Neural cell (in vitro differentiated cells): ENCODE results near the gene MYL12A. TPM values are rescaled to one million over a fixed set of nuclear protein-coding genes. Genes with fewer than 3 reads are reported as not detected.

Source experiments
- H2AFZ ChIP-seq: fragments of 200-600, 300-800 bp; sonication (generic), shearing (Covaris generic); 2 replicates; pipeline ENCODE4 v1.6.0; 2014; ENCODE audit warnings: low read depth, mild to moderate bottlenecking, antibody characterized with exemption, low read length, moderate library complexity
- H3F3A ChIP-seq: fragments of 200-600 bp; shearing (Covaris generic); 2 replicates; pipeline ENCODE4 v1.6.1; 2016; ENCODE audit warnings: mild to moderate bottlenecking, moderate library complexity, mixed read lengths, antibody characterized with exemption, low read length; ENCODE audit not compliant: insufficient read depth, poor library complexity, severe bottlenecking
- H3K27ac ChIP-seq: fragments of 200-600, 300-800 bp; sonication (generic), shearing (Covaris generic); 2 replicates; pipeline ENCODE4 v1.5.1; 2014; ENCODE audit warnings: mild to moderate bottlenecking, low read length, moderate library complexity
- H3K27me3 ChIP-seq: fragments of 300-800, 200-600 bp; sonication (generic), shearing (Covaris generic); 2 replicates; pipeline ENCODE4 v1.6.0; 2014; ENCODE audit warnings: mild to moderate bottlenecking, low read depth, low read length, moderate library complexity; ENCODE audit not compliant: insufficient read depth
- H3K36me3 ChIP-seq: fragments of 300-800, 200-600 bp; sonication (generic), shearing (Covaris generic); 2 replicates; pipeline ENCODE4 v1.5.1; 2014; ENCODE audit warnings: mild to moderate bottlenecking, antibody characterized with exemption, low read length, moderate library complexity; ENCODE audit not compliant: insufficient read depth
- H3K4me2 ChIP-seq: fragments of 300-800, 200-600 bp; sonication (generic), shearing (Covaris generic); 2 replicates; pipeline ENCODE4 v1.6.0; 2014; ENCODE audit warnings: mild to moderate bottlenecking, low read length
- H3K4me3 ChIP-seq: fragments of 300-800, 200-600 bp; sonication (generic), shearing (Covaris generic); 2 replicates; pipeline ENCODE4 v1.5.1; 2014; ENCODE audit warnings: mild to moderate bottlenecking, low read length, moderate library complexity
- H3K79me2 ChIP-seq: fragments of 200-600 bp; shearing (Covaris generic); replicated peaks from 2 replicates; pipeline ENCODE4 v1.6.0; 2014; ENCODE audit warnings: mild to moderate bottlenecking, low read length, moderate library complexity; ENCODE audit not compliant: insufficient read depth
- H3K9ac ChIP-seq: fragments of 300-800, 200-600 bp; sonication (generic), shearing (Covaris generic); 2 replicates; pipeline ENCODE4 v1.6.1; 2016; ENCODE audit warnings: mild to moderate bottlenecking, low read length, mixed read lengths
- H3K9me2 ChIP-seq: fragments of 200-600 bp; shearing (Covaris generic); 2 replicates; pipeline ENCODE4 v1.6.1; 2016; ENCODE audit warnings: mild to moderate bottlenecking, low read length, mixed read lengths; ENCODE audit not compliant: insufficient read depth
- H3K9me3 ChIP-seq: fragments of 200-600, 300-800 bp; sonication (generic), shearing (Covaris generic); 2 replicates; pipeline ENCODE4 v1.6.1; 2016; ENCODE audit warnings: mild to moderate bottlenecking, mixed run types, low read length, moderate library complexity, mixed read lengths
- H4K20me1 ChIP-seq: fragments of 200-600 bp; shearing (Covaris generic); 2 replicates; pipeline ENCODE4 v1.6.1; 2016; ENCODE audit warnings: mild to moderate bottlenecking, mixed run types; ENCODE audit not compliant: insufficient read depth
- EP300 ChIP-seq: fragments of 450-650 bp; conservative IDR thresholded peaks from 2 replicates; pipeline ENCODE4 v1.6.1; 2014; ENCODE audit warnings: antibody characterized with exemption, mild to moderate bottlenecking, moderate library complexity; ENCODE audit not compliant: poor library complexity, severe bottlenecking
- EZH2 ChIP-seq: fragments of 200-600, 300-800 bp; shearing (Covaris generic), sonication (generic); IDR thresholded peaks from 2 replicates; pipeline ENCODE4 v1.6.1; 2014; ENCODE audit warnings: antibody characterized with exemption, low read length, borderline replicate concordance, mild to moderate bottlenecking; ENCODE audit not compliant: insufficient read depth, poor library complexity, severe bottlenecking
- MXI1 ChIP-seq: fragments of 450-650 bp; conservative IDR thresholded peaks from 2 replicates; pipeline ENCODE4 v1.6.1; 2014; ENCODE audit warnings: antibody characterized with exemption, mild to moderate bottlenecking; ENCODE audit not compliant: poor library complexity, severe bottlenecking
- POLR2AphosphoS5 ChIP-seq: IDR thresholded peaks from 2 replicates; pipeline ENCODE4 v1.6.1; 2012
- RAD21 ChIP-seq: fragments of 450-650 bp; conservative IDR thresholded peaks from 2 replicates; pipeline ENCODE4 v1.6.1; 2014; ENCODE audit warnings: antibody characterized with exemption, mild to moderate bottlenecking, moderate library complexity
- SMC3 ChIP-seq: fragments of 450-650 bp; conservative IDR thresholded peaks from 2 replicates; pipeline ENCODE4 v1.6.1; 2014; ENCODE audit warnings: antibody characterized with exemption, mild to moderate bottlenecking, moderate library complexity; ENCODE audit not compliant: poor library complexity
- TAF1 ChIP-seq: IDR thresholded peaks from 2 replicates; pipeline ENCODE4 v1.6.1; 2012; ENCODE audit warnings: low read depth
- polyA plus RNA-seq: library from polyadenylated mRNA; depleted of rRNA; stranded (reverse); fragments of >200 nt; gene quantifications from 2 replicates; pipeline ENCODE4 v1.2.3, GENCODE V29; 2014
- TF ChIP-seq, protein P1 (sequence below): fragments of 450-650 bp; IDR thresholded peaks from 2 replicates; pipeline ENCODE4 v1.5.1; 2014; ENCODE audit warnings: antibody characterized with exemption, mild to moderate bottlenecking, moderate library complexity; ENCODE audit not compliant: poor library complexity, severe bottlenecking
- TF ChIP-seq, protein P2 (sequence below): IDR thresholded peaks from 2 replicates; pipeline ENCODE4 v1.6.1; 2012; ENCODE audit warnings: borderline replicate concordance

The MYL12A gene
- polyA plus RNA-seq, 1 donor from 2014 or later = 62.7 TPM

DNA sequence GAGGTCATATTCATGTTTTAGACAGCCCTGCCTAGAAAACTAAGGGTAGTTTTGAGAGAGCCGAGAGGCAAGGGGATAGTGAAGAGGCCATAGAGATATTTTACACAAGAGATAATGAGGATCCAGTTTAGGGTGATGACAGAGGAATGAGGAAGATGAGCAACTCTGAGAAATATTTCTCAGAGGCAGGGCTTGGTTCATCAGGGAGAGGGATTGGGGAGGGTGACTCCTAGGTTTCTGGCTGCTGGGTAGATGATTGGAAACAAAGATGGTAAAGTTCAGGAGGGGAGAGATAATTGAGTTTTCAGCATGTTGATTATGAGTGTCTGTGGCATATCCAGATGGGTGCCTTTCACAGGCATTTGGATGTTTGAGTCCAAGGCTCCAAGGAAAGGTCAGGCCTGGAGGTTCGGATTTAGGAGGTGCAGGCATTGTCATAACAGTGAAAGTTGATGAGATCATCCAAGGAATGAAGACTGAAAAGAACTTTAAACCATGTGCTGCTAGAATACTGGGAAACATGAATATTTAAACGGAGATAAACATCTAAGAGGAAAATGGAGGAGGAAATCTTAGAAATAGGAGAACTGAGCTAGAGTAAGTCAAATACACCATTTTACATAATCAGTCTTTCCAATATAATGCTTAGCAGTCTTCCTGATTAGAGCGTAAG is 21.8 kb downstream of the MYL12A start:
- no peaks in the 10 kb centered on the region for H3K36me3 ChIP-seq
- no peak overlapping the region for H3K4me3 ChIP-seq
- H3K4me2 ChIP-seq = no peak overlapping the region
- no peak for TF ChIP-seq TAF1
- TF ChIP-seq, protein P1, sequence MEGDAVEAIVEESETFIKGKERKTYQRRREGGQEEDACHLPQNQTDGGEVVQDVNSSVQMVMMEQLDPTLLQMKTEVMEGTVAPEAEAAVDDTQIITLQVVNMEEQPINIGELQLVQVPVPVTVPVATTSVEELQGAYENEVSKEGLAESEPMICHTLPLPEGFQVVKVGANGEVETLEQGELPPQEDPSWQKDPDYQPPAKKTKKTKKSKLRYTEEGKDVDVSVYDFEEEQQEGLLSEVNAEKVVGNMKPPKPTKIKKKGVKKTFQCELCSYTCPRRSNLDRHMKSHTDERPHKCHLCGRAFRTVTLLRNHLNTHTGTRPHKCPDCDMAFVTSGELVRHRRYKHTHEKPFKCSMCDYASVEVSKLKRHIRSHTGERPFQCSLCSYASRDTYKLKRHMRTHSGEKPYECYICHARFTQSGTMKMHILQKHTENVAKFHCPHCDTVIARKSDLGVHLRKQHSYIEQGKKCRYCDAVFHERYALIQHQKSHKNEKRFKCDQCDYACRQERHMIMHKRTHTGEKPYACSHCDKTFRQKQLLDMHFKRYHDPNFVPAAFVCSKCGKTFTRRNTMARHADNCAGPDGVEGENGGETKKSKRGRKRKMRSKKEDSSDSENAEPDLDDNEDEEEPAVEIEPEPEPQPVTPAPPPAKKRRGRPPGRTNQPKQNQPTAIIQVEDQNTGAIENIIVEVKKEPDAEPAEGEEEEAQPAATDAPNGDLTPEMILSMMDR = no peak
- H3F3A ChIP-seq = no peaks in the 10 kb centered on the region
- no peaks in the 10 kb centered on the region for H3K9me3 ChIP-seq
- H3K9ac ChIP-seq = no peak overlapping the region
- no peaks in the 10 kb centered on the region for H3K9me2 ChIP-seq
- H3K27me3 ChIP-seq = no peaks in the 10 kb centered on the region
- H3K79me2 ChIP-seq = peaks cover 76% of the 10 kb centered on the region
- H2AFZ ChIP-seq = no peak overlapping the region
- no peak overlapping the region for H3K27ac ChIP-seq
- H4K20me1 ChIP-seq = no peaks in the 10 kb centered on the region

DNA sequence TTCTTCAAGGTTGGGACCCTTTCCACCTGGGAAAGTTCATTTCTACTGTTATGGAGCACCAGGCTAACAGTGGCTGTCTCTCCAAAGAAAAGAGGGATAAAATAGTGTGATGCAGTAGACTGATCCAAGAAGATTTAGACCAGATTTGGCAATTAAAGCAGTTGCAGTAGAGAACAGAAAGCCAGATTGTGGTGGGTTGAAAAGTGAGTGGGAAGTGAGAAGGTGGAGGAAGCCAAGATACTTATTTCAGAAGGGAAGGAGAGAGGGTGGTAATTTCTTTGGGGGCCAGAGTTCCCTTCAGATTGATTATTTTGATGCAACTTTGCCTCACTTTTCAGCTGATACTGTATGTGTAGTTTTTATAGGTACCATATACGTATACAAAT is 22.3 kb downstream of the MYL12A start:
- TF ChIP-seq, protein P1 = no peak
- TF ChIP-seq, protein P2, sequence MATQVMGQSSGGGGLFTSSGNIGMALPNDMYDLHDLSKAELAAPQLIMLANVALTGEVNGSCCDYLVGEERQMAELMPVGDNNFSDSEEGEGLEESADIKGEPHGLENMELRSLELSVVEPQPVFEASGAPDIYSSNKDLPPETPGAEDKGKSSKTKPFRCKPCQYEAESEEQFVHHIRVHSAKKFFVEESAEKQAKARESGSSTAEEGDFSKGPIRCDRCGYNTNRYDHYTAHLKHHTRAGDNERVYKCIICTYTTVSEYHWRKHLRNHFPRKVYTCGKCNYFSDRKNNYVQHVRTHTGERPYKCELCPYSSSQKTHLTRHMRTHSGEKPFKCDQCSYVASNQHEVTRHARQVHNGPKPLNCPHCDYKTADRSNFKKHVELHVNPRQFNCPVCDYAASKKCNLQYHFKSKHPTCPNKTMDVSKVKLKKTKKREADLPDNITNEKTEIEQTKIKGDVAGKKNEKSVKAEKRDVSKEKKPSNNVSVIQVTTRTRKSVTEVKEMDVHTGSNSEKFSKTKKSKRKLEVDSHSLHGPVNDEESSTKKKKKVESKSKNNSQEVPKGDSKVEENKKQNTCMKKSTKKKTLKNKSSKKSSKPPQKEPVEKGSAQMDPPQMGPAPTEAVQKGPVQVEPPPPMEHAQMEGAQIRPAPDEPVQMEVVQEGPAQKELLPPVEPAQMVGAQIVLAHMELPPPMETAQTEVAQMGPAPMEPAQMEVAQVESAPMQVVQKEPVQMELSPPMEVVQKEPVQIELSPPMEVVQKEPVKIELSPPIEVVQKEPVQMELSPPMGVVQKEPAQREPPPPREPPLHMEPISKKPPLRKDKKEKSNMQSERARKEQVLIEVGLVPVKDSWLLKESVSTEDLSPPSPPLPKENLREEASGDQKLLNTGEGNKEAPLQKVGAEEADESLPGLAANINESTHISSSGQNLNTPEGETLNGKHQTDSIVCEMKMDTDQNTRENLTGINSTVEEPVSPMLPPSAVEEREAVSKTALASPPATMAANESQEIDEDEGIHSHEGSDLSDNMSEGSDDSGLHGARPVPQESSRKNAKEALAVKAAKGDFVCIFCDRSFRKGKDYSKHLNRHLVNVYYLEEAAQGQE = no peak
- TF ChIP-seq TAF1 = no peak
- no peak for TF ChIP-seq POLR2AphosphoS5
- no peak for TF ChIP-seq SMC3
- no peak for TF ChIP-seq EZH2
- TF ChIP-seq EP300 = no peak
- no peak for TF ChIP-seq RAD21
- no peak for TF ChIP-seq MXI1
- no peaks in the 10 kb centered on the region for H3K9me3 ChIP-seq
- H3K9me2 ChIP-seq = no peaks in the 10 kb centered on the region
- H2AFZ ChIP-seq = no peak overlapping the region
- peaks cover 71% of the 10 kb centered on the region for H3K79me2 ChIP-seq
- H3K4me3 ChIP-seq = no peak overlapping the region
- H3K36me3 ChIP-seq = no peaks in the 10 kb centered on the region
- no peak overlapping the region for H3K9ac ChIP-seq
- H3K27me3 ChIP-seq = no peaks in the 10 kb centered on the region
- no peak overlapping the region for H3K4me2 ChIP-seq
- no peaks in the 10 kb centered on the region for H3F3A ChIP-seq
- no peak overlapping the region for H3K27ac ChIP-seq
- no peaks in the 10 kb centered on the region for H4K20me1 ChIP-seq
